ENCODE results near the gene TAS2R16.
"Not testable (repeated sequence)": the region's sequence is repeated elsewhere in the genome, so short reads cannot be mapped to it uniquely, and the experiment has no call there.

TAS2R16 gene

GRCh38 chr7:122970740-122971725, 24.5 kb downstream of the TAS2R16 start:
- no peak for DNase-seq (ENCODE audit: low spot score)

- no peak for DNase-seq (ENCODE audit: low spot score)
Measured at GRCh38 chr7:122968389-122968788, 27.1 kb downstream of the TAS2R16 start.

- no peak for DNase-seq (ENCODE audit: low spot score)
Measured at GRCh38 chr7:122965306-122965705, 30.2 kb downstream of the TAS2R16 start.

GRCh38 chr7:122953678-122954077, 41.8 kb downstream of the TAS2R16 start:
- not testable (repeated sequence) for DNase-seq (ENCODE audit: low spot score)

- DNase-seq (ENCODE audit: low spot score) = no peak
Measured at GRCh38 chr7:122951006-122951405, 44.5 kb downstream of the TAS2R16 start.

GRCh38 chr7:122949186-122949585, 46.3 kb downstream of the TAS2R16 start:
- no peak for DNase-seq (ENCODE audit: low spot score)

Data from CD4-positive, alpha-beta T cell treated with Interleukin-2 at 100 ng/mL for 4 hours (primary cell).